Midbrain (tissue), 1 donor: ENCODE measurements around the gene TMTC1.
"Not testable (repeated sequence)": the region's sequence is repeated elsewhere in the genome, so short reads cannot be mapped to it uniquely, and the experiment has no call there.

Experiments used
- DNase-seq: peaks from one replicate; lab custom pipeline; 2025; lab: John Stamatoyannopoulos, UW

TMTC1 gene

GRCh38 chr12:29566441-29566840, 217.3 kb downstream of the TMTC1 start:
- DNase-seq: no peak

- DNase-seq: no peak
These were observed 218.0 kb downstream of the TMTC1 start for GRCh38 chr12:29565727-29566126.

- no peak for DNase-seq
These were observed 218.8 kb downstream of the TMTC1 start for GRCh38 chr12:29564925-29565324.

GRCh38 chr12:29563636-29564035, 220.1 kb downstream of the TMTC1 start:
- DNase-seq: no peak

GRCh38 chr12:29563071-29563470, 220.7 kb downstream of the TMTC1 start:
- DNase-seq: no peak

- no peak for DNase-seq
These were observed 221.5 kb downstream of the TMTC1 start for GRCh38 chr12:29562110-29562804.

GRCh38 chr12:29561664-29562071, 222.1 kb downstream of the TMTC1 start:
- DNase-seq: no peak

GRCh38 chr12:29559198-29559597, 224.5 kb downstream of the TMTC1 start:
- no peak for DNase-seq

- no peak for DNase-seq
These were observed 227.4 kb downstream of the TMTC1 start for GRCh38 chr12:29556363-29556762.

GRCh38 chr12:29555451-29555850, 228.3 kb downstream of the TMTC1 start:
- not testable (repeated sequence) for DNase-seq

- DNase-seq: no peak
These were observed 230.6 kb downstream of the TMTC1 start for GRCh38 chr12:29552994-29553748.

GRCh38 chr12:29552324-29552927, 231.3 kb downstream of the TMTC1 start:
- DNase-seq: peak; percentile 49

- DNase-seq: no peak
These were observed 231.9 kb downstream of the TMTC1 start for GRCh38 chr12:29551812-29552211.

GRCh38 chr12:29547864-29548263, 235.9 kb downstream of the TMTC1 start:
- no peak for DNase-seq

GRCh38 chr12:29547151-29547632, 236.6 kb downstream of the TMTC1 start:
- no peak for DNase-seq

- no peak for DNase-seq
These were observed 237.7 kb downstream of the TMTC1 start for GRCh38 chr12:29546000-29546399.

GRCh38 chr12:29545102-29545467, 238.7 kb downstream of the TMTC1 start:
- DNase-seq: no peak

- DNase-seq: no peak
These were observed 239.2 kb downstream of the TMTC1 start for GRCh38 chr12:29544428-29545101.

GRCh38 chr12:29543036-29543435, 240.7 kb downstream of the TMTC1 start:
- no peak for DNase-seq

- DNase-seq: no peak
These were observed 246.4 kb downstream of the TMTC1 start for GRCh38 chr12:29537298-29537697.

GRCh38 chr12:29534935-29535334, 248.8 kb downstream of the TMTC1 start:
- DNase-seq: no peak

GRCh38 chr12:29533815-29534489, 249.8 kb downstream of the TMTC1 start:
- no peak for DNase-seq
